ENCODE data around the gene PNKD. TPM values are rescaled to one million over a fixed set of nuclear protein-coding genes. Genes with fewer than 3 reads are reported as not detected.

Gene PNKD
- total and polyA plus RNA-seq, 8 donors = 17.2 to 89.1 (median 23.0) TPM

GRCh38 chr2:218315397-218315796 lies 45.1 kb downstream of the PNKD start:
- Histone ChIP-seq H3K36me3 (no peaks in the 10 kb centered on the region), H3K27ac (no peak overlapping the region), H3K4me3 (no peak overlapping the region), H3K4me1 (peaks cover 0 to 21% (median 0%) of the 10 kb centered on the region in 3 donors), H3K9me3 (no peaks in the 10 kb centered on the region), H3K27me3 (no peaks in the 10 kb centered on the region)
- DNase-seq (no peak), FAIRE-seq (no peak), ATAC-seq (no peak)
- intact Hi-C loops (cut with DNase I) = no loop called here
- TF ChIP-seq, protein P1, sequence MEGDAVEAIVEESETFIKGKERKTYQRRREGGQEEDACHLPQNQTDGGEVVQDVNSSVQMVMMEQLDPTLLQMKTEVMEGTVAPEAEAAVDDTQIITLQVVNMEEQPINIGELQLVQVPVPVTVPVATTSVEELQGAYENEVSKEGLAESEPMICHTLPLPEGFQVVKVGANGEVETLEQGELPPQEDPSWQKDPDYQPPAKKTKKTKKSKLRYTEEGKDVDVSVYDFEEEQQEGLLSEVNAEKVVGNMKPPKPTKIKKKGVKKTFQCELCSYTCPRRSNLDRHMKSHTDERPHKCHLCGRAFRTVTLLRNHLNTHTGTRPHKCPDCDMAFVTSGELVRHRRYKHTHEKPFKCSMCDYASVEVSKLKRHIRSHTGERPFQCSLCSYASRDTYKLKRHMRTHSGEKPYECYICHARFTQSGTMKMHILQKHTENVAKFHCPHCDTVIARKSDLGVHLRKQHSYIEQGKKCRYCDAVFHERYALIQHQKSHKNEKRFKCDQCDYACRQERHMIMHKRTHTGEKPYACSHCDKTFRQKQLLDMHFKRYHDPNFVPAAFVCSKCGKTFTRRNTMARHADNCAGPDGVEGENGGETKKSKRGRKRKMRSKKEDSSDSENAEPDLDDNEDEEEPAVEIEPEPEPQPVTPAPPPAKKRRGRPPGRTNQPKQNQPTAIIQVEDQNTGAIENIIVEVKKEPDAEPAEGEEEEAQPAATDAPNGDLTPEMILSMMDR (IDR thresholded peaks at IDR 0.05) = no peak
- 81% methylated on average over 8 of the region's 8 CpGs for WGBS, 2 donors

GRCh38 chr2:218317303-218317630 lies 46.9 kb downstream of the PNKD start:
- H3K4me3 ChIP-seq = no peak overlapping the region
- no peak overlapping the region for H3K27ac ChIP-seq
- no peak for DNase-seq
- ATAC-seq = no peak
- intact Hi-C loops (cut with DNase I) = no loop called here
- peaks cover 0 to 14% (median 0%) of the 10 kb centered on the region in 3 donors for H3K4me1 ChIP-seq
- no peaks in the 10 kb centered on the region for H3K36me3 ChIP-seq
- 92 to 94% methylated on average over 1 of the region's 1 CpG for WGBS, 2 donors
- FAIRE-seq = no peak
- TF ChIP-seq, protein P1 (IDR thresholded peaks at IDR 0.05) = no peak
- no peaks in the 10 kb centered on the region for H3K27me3 ChIP-seq
- H3K9me3 ChIP-seq = no peaks in the 10 kb centered on the region

- H3K4me3 ChIP-seq = no peak overlapping the region
- no peak for DNase-seq
- no peak for FAIRE-seq
- 86 to 94% methylated on average over 4 of the region's 4 CpGs for WGBS, 2 donors
- no peak for ATAC-seq
- H3K27ac ChIP-seq = no peak overlapping the region
- intact Hi-C loops (cut with DNase I) = no loop called here
- TF ChIP-seq, protein P1 (IDR thresholded peaks at IDR 0.05) = no peak
- H3K36me3 ChIP-seq = no peaks in the 10 kb centered on the region
- no peaks in the 10 kb centered on the region for H3K9me3 ChIP-seq
- peaks cover 0 to 10% (median 0%) of the 10 kb centered on the region in 3 donors for H3K4me1 ChIP-seq
- H3K27me3 ChIP-seq = no peaks in the 10 kb centered on the region
Observed at GRCh38 chr2:218317835-218318234, 47.5 kb downstream of the PNKD start.

- no peaks in the 10 kb centered on the region for H3K27me3 ChIP-seq
- peaks cover 0 to 6% (median 0%) of the 10 kb centered on the region in 3 donors for H3K4me1 ChIP-seq
- no peaks in the 10 kb centered on the region for H3K36me3 ChIP-seq
- WGBS, 2 donors = 81 to 86% methylated on average over 7 of the region's 7 CpGs
- intact Hi-C loops (cut with DNase I) = no loop called here
- FAIRE-seq = no peak
- DNase-seq = no peak
- TF ChIP-seq, protein P1 (IDR thresholded peaks at IDR 0.05) = no peak
- H3K4me3 ChIP-seq = no peak overlapping the region
- ATAC-seq = no peak
- no peaks in the 10 kb centered on the region for H3K9me3 ChIP-seq
- H3K27ac ChIP-seq = no peak overlapping the region
Observed at GRCh38 chr2:218318241-218318640, 47.9 kb downstream of the PNKD start.

- FAIRE-seq (no peak), DNase-seq (no peak), ATAC-seq (no peak)
- Histone ChIP-seq H3K27me3 (no peaks in the 10 kb centered on the region), H3K36me3 (no peaks in the 10 kb centered on the region), H3K4me1 (peaks cover 0 to 9% (median 0%) of the 10 kb centered on the region in 3 donors), H3K9me3 (no peaks in the 10 kb centered on the region), H3K4me3 (no peak overlapping the region), H3K27ac (no peak overlapping the region)
- 65 to 74% methylated on average over 6 of the region's 6 CpGs for WGBS, 2 donors
- intact Hi-C loops (cut with DNase I) = no loop called here
- TF ChIP-seq, protein P1 (IDR thresholded peaks at IDR 0.05) = no peak
Observed at GRCh38 chr2:218319813-218320365, 49.6 kb downstream of the PNKD start.
